ENCODE measurements around the gene KRT38.
"Not testable (repeated sequence)": the region's sequence is repeated elsewhere in the genome, so short reads cannot be mapped to it uniquely, and the experiment has no call there.

The KRT38 gene

GRCh38 chr17:41462705-41463104 is 21.9 kb upstream of the KRT38 start:
- no peak for DNase-seq (ENCODE audit: low read depth)

GRCh38 chr17:41457676-41458075 is 16.9 kb upstream of the KRT38 start:
- no peak for DNase-seq (ENCODE audit: low read depth)

DNA sequence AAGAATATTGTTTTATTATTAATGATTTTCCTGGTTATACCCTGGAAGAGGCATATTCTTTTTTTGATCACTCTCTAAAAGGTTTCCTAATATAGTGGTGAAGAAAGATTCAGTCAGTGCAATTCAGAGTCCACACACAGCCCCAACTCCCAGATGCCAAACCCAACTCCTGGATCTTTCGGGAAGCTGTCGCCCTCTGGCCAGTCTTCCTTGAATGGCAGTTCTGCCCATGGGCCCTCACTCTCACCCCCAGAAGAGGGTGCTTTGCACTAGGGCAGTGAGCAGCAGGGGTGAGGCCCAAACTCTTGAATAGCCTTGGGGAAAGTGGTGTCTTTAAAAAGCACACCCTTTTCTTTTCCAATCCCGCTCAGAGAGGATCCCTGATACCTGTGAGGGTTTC is 15.4 kb upstream of the KRT38 start:
- no peak for DNase-seq (ENCODE audit: low read depth)

DNA sequence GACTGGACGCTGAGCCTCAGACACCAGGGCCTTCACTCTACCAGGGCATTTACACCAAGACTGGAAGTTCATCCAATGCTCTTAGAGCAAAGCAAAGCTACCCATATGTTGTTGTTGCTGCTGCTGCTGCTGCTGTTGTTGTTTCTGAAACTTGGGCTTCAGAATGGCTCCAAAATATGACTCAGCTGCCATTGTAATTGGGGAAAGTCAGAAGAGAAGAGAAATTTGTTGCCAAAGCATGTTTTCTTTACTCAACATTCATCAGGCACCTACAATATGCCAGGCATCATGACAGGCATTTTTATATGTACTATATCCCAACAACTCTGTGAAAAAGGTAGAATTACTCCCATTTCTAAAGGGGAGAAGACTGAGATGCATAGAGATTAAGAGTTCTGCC is 14.5 kb upstream of the KRT38 start:
- no peak for DNase-seq (ENCODE audit: low read depth)

DNA sequence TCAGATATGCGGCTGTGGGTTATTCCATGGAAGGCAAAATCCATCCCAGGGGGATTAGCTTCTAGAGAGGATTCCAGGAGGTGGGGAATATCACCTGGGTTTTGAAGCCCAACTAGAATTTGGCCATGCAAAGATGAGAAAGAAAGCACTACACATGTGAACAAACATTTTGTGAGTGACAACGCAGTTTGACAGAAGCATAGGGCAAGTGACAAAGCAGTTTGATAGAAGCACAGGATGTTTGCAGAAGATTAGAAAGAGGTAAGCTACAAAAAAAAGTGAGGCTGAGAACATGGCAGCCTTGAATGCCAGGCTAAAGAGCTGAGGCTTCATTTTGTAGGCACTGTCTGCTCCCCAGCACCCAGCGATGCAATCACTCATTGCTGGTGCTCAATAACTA is 12.3 kb upstream of the KRT38 start:
- DNase-seq (ENCODE audit: low read depth), result no peak

GRCh38 chr17:41452281-41452680 is 11.5 kb upstream of the KRT38 start:
- no peak for DNase-seq (ENCODE audit: low read depth)

DNA sequence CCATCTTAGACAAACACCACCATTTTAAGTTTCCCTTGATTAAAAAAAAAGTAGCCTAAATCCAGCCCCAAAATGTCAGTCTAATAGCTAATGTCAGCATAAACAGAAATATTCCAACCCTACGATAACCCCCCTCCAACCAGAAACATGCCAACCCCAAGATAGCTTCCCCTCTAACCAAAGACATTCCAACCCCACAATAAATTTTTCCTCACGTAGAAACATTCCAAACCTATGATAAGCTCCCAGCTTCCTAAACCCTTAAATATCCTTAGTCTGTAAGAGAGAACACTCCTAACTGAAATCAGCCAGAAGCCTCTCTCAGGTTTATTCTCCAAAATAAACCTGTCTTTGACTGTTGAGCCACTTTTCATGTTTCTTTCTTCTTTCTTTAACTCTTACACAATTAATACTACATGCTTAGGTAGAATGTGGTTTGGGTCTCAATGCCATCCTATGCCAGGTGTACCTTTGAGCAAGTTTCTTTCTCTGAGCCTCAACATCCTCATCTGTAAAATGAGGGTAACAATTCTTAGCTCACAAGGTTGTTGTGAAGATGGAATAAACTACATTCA is 10.5 kb upstream of the KRT38 start:
- DNase-seq (ENCODE audit: low read depth), result no peak

DNA sequence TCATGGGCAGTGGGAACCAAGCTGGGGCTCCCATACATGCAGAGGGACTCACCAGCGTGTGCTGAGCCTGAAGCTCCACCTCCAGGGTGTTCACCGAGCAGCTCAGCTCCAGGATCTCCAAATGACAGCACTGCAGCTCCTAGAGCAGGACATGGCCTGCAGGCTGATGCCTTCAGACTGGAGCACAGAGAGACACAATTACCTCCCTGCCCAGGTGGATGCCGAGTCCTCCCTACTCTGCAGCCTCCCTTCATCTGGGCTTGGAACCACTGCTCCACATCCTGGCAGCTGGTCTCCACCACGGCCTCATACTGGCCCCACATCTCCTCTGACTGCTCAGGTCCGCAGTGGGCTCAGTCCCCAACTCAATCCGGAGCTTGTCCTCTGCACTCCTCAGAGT is 8.2 kb upstream of the KRT38 start:
- DNase-seq (ENCODE audit: low read depth), result no peak

GRCh38 chr17:41448506-41448905 is 7.7 kb upstream of the KRT38 start:
- no peak for DNase-seq (ENCODE audit: low read depth)

- no peak for DNase-seq (ENCODE audit: low read depth)
Observed at GRCh38 chr17:41446806-41447205, 6.0 kb upstream of the KRT38 start.

- no peak for DNase-seq (ENCODE audit: low read depth)
Observed at GRCh38 chr17:41444640-41445039, 3.9 kb upstream of the KRT38 start.

GRCh38 chr17:41444186-41444585 is 3.4 kb upstream of the KRT38 start:
- no peak for DNase-seq (ENCODE audit: low read depth)

GRCh38 chr17:41442739-41443138 is 2.0 kb upstream of the KRT38 start:
- no peak for DNase-seq (ENCODE audit: low read depth)

DNA sequence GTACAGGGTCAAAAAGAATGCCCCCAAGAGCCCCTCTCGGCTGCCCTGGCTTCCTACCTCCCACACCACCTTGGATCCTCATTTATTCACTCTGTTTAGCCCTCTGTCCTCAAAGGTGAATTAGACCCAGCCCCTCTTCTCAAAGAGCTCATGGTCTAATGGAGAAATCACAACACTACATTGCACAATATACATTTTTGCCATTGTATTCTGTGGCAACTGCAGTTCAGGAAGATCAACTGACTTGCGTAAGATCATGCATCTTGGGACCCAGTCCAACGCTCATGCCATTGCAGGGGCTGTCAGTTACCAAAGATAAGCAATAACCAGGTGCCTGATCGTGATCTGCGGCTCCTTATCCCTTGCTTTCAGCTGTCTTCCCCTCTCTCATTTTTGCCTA is 1.4 kb downstream of the KRT38 start:
- no peak for DNase-seq (ENCODE audit: low read depth)

DNA sequence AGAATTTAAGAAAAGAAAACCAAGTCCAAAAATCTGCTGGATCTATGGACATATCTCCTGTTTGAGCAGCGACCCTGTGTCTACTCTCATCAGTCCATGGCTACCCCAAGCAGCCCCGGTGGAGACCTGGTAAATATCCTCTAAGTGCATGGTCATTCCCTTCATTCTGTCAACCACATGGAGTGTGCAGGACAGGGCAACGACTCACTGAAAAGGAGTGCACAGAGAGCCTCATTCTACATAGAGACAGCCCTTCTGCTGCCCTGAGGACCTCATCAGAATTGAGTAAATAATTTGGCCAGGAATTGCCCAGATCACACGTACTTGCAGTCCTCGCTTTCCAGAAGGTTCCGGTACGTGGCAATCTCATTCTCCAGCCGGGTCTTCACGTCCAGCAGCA is 3.0 kb downstream of the KRT38 start:
- no peak for DNase-seq (ENCODE audit: low read depth)

DNA sequence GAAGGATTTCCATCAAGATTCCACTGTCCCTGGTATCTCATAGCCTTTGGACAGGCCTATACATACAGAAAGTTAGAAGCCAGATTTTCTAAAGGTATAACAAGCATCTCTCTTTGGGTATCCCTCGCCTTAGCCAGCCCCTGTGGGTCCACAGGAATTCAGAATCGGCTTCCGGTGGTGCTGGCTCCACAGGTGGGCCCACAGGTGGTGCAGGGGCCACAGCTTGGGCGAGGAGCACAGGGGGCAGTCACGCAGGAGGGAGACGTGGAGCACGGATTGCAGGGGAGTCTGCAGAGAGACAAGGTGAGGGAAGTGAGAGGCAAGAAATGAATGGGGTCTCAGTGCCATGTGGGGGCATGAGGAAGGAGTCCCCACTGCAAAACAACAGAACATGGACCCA is 3.5 kb downstream of the KRT38 start:
- DNase-seq (ENCODE audit: low read depth), result no peak

GRCh38 chr17:41434415-41434814 is 6.4 kb downstream of the KRT38 start:
- no peak for DNase-seq (ENCODE audit: low read depth)

GRCh38 chr17:41434005-41434404 is 6.8 kb downstream of the KRT38 start:
- DNase-seq (ENCODE audit: low read depth), result no peak

DNA sequence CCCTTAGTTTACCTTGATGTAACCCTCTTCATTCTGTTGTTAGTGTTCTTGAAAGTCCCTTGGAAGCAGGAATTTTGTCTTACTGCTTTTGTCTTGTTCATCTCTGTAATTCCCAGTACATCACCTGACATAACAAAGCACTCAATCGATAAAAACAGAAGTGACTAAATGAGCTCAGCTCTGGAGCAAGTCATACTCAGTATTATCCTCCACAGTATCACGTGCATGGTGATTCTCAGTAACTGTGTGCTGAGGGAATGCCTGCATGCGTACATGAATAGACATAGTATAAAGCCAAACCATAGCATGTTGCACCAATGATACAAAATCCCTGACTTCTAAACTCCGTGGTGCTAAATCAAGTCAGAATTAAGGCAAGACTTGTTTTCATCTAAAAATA is 7.2 kb downstream of the KRT38 start:
- DNase-seq (ENCODE audit: low read depth), result no peak

DNA sequence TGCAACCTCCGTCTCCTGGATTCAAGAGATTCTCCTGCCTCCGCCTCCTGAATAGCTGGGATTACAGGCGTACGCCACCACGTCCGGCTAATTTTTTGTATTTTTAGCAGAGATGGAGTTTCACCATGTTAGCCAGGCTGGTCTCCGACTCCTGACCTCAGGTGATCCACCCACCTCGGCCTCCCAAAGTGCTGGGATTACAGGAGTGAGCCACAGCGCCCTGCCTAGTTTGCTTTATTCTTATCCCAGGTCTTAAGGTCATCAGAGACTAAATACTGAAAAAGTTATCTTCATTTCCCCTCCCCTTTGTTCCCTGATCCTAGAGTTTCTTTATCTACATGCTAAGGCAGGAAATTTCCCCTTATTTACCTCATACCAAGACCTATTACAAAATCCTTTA is 10.4 kb downstream of the KRT38 start:
- not testable (repeated sequence) for DNase-seq (ENCODE audit: low read depth)

- DNase-seq (ENCODE audit: low read depth), result no peak
Observed at GRCh38 chr17:41429667-41430066, 11.1 kb downstream of the KRT38 start.

DNA sequence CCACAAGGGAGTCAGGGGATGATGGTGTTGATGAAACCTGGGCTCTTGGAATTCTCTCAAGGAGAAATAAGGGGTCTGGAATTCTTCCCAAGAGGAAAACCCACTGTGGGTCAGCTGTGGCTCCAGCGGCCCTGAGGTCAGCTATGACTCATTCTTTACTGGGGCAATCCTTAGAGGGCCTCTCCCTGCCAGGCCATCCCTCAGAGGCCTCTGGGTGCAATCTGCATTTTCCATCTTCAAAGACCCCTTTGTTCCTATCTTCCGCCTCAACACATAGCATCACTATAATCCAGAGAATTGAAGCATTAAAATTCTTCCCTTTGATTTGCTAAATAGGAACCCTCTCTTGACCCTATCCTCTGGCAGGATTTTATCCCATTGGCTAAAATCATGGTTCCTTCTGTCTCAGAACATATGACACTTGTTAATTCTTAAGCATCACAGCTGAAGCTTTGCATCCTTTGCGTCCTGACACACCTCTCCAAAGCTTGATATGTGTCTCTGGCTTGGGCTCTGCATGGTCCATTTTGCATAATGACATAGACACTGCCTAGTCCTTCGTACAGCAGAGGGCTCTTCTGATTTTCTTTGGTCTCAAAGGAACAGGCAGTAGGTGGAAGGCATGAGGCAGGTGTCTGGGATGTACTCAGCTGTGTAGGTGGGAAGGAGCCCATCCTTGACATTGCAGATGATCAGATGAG is 12.0 kb downstream of the KRT38 start:
- DNase-seq (ENCODE audit: low read depth), result no peak

DNA sequence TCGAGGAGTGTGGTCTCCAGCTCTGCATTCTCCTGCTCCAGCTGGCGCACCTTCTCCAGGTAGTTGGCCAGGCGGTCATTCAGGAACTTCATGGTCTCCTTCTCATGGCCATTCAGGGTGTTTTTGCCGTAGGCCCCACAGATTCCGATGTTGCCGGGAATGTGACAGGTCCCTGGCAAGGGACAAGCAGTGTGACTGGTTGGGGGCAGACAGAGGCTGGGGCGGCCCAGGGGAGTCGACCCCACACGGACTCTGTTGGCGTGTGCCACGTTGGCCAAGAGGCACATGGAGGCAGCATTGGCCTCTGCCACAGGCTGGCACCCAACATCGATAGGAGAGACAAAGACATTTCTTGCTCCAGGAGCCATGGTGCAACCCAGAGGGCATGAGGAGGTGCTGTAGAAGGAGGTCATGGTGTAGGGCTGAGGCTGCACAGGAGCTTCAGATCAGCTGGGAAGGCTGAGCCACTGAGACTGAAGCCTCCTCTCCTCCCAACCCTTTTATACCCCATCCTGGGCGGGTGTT is 16.6 kb downstream of the KRT38 start, which contains the start of gene KRT37:
KRT37 (minus strand) TSS at position 475 of the 525 bp plus-strand sequence; CDS start at position 413, 62 bp downstream.
- DNase-seq (ENCODE audit: low read depth), result no peak

DNA sequence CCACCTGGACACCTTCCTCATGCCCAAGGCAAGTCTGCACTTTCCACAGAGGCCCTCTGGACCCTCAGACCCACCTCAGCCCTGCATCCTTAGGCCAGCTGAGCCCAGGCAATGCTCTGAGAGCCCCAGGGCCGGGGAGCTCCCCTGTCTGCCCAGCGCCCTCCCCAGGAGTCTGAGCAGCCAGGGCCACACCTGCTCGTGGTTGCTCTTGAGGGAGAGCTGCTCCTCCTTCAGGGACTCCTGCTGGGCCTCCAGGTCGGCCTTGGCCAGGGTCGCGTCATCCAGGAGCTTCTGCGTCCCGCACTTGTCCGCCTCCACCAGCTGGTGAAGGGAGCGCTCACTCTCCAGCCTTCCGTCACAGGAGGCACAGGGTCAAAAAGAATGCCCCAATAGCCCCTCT is 18.2 kb downstream of the KRT38 start:
- DNase-seq (ENCODE audit: low read depth), result not testable (repeated sequence)
